Fibroblast of lung (primary cell): ENCODE results near the gene CST3.

Experiments used
- CTCF ChIP-seq, 2 donors: IDR thresholded peaks in 1 of 2; conservative IDR thresholded peaks in 1 of 2; 1 replicate in 1 of 2; 2 replicates in 1 of 2; pipeline ENCODE4 v1.5.1; 2011 to 2012; ENCODE audit warnings: low read length in 2 of 2, control low read depth in 1 of 2, inconsistent platforms in 1 of 2, low read depth in 1 of 2, mild to moderate bottlenecking in 1 of 2
- EZH2 ChIP-seq: IDR thresholded peaks from 2 replicates; pipeline ENCODE4 v1.5.1; 2012; ENCODE audit warnings: low read length, control low read depth, mild to moderate bottlenecking; ENCODE audit errors: missing control alignments

GRCh38 chr20:23603321-23603720 lies 34.4 kb downstream of the CST3 start:
- TF ChIP-seq CTCF (conservative IDR thresholded peaks at IDR 0.05 in 1 of 2, IDR thresholded peaks at IDR 0.05 in 1 of 2; ENCODE audit: low read depth in 1 of 2, low read length in 2 of 2) (no peak), EZH2 (no peak)
